ENCODE data around the gene SLC27A5.
"Not testable (repeated sequence)": the region's sequence is repeated elsewhere in the genome, so short reads cannot be mapped to it uniquely, and the experiment has no call there.

The SLC27A5 gene

GRCh38 chr19:58514564-58515022, 2.8 kb upstream of the SLC27A5 start:
- H3K4me3 ChIP-seq (replicated peaks; ENCODE audit: low read depth, low read length), result peak overlapping the region; percentile 31
- DNase-seq (ENCODE audit: extremely low read depth, low read depth), result no peak
- TF ChIP-seq, protein P1, sequence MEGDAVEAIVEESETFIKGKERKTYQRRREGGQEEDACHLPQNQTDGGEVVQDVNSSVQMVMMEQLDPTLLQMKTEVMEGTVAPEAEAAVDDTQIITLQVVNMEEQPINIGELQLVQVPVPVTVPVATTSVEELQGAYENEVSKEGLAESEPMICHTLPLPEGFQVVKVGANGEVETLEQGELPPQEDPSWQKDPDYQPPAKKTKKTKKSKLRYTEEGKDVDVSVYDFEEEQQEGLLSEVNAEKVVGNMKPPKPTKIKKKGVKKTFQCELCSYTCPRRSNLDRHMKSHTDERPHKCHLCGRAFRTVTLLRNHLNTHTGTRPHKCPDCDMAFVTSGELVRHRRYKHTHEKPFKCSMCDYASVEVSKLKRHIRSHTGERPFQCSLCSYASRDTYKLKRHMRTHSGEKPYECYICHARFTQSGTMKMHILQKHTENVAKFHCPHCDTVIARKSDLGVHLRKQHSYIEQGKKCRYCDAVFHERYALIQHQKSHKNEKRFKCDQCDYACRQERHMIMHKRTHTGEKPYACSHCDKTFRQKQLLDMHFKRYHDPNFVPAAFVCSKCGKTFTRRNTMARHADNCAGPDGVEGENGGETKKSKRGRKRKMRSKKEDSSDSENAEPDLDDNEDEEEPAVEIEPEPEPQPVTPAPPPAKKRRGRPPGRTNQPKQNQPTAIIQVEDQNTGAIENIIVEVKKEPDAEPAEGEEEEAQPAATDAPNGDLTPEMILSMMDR (IDR thresholded peaks at IDR 0.05; ENCODE audit: low read depth, low read length, missing control alignments), result no peak

DNA sequence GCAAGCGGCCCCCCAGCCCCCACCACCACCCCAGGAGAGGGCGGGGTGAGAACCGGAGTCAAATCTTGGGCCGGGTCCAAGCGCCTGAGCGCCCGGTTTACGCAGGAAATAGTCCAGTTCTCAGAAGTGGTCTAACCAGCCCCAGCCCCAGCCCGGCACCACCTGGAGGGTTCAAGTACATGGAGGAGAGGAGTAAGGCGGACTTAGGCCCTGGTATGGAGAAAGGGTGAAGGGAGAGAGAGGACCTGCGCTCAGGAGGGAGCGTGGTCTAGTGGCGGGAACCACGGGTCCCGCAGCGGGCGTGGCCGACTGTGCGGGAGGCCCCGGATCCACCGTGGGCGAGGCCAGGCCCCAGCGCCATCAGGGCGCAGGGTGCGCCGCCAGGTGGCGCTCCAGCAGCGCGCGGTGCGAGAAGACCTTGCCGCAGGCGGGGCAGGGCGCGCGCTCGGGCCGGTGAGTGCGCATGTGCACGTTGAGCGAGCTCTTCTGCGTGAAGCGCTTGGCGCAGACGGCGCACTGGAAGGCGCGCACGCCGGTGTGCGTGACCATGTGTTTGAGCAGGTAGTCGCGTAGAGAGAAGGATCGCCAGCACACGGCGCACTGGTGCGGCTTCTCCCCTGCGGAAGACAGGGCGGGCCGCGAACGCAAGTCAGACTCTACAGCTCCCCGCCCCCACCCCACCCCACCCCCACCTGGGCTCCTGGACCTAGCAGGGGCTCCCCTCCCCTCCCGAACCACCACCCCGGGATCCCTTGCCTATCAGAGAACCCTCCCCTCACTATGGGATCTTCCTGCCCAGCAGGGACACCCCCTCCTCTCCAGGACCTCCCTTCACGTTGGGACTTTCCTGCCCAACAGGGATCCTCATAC, 2.1 kb upstream of the SLC27A5 start:
- H3K4me3 ChIP-seq (replicated peaks; ENCODE audit: low read depth, low read length), result peak overlapping the region; percentile 31
- DNase-seq (ENCODE audit: extremely low read depth, low read depth), result peak; percentile 25

DNA sequence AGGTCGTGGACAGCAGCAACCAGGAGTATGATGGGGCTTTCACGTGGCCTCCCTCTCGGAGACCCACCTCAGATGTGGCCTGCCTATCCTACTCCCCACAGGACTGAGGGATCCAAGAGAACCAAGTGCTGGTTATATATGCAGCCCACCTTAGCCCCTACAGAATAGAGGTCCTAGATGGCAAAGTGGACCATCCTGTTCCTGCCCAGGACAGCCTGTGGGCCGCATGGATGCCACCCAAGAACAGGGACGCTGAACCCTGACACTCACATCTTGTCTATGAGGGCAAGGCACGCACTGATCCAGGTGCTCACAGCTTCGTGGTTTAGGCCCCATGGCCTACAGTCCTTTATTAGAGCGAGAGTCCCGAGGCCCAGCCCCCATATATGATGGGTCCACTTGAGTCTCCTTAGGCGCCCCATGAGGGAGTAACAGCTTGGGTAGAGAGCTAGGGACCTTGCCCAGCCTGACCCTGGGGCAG, 1.5 kb upstream of the SLC27A5 start:
- no peak overlapping the region for H3K4me3 ChIP-seq (replicated peaks; ENCODE audit: low read depth, low read length)
- TF ChIP-seq, protein P1 (IDR thresholded peaks at IDR 0.05; ENCODE audit: low read depth, low read length, missing control alignments), result no peak
- no peak for DNase-seq (ENCODE audit: extremely low read depth, low read depth)

More for the DNA sequence above, 2.1 kb upstream of the SLC27A5 start:
- TF ChIP-seq, protein P1 (IDR thresholded peaks at IDR 0.05; ENCODE audit: low read depth, low read length, missing control alignments), result peak; percentile 64

DNA sequence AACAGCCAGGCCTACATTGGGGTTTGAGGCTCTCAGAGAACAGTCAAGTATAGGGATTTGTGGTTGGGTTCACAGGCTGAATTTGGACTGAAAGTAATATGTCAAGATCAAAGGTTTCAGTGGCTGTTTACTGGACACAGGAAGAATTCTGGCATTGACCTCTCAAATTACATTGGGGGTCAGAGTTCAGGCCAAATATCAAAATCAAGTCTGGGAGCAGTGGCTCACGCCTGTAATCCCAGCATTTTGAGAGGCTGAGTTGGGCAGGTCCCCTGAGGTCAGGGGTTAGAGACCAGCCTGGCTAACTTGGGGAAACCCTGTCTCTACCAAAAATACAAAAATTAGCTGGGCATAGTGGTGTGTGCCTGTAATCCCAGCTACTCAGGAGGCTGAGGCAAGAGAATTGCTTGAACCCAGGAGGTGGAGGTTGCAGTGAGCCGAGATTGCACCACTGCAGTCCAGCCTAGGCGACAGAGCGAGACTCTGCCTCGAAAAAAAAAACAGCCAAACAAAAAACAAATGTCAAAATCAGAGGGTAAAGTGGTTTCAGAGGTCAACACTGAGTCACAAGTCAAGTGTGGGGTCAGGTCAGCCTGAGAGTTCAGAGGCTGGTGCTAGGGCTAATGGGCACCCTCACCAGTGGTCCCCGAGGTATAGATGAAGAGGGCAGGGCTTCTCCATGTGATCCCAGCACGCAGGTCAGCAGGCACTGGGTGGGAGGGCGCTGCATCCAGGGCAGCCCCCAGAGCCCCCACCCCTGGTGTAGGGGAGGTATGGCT, 1.5 kb downstream of the SLC27A5 start:
- TF ChIP-seq, protein P1 (IDR thresholded peaks at IDR 0.05; ENCODE audit: low read depth, low read length, missing control alignments), result no peak
- no peak overlapping the region for H3K4me3 ChIP-seq (replicated peaks; ENCODE audit: low read depth, low read length)
- no peak for DNase-seq (ENCODE audit: extremely low read depth, low read depth)

DNA sequence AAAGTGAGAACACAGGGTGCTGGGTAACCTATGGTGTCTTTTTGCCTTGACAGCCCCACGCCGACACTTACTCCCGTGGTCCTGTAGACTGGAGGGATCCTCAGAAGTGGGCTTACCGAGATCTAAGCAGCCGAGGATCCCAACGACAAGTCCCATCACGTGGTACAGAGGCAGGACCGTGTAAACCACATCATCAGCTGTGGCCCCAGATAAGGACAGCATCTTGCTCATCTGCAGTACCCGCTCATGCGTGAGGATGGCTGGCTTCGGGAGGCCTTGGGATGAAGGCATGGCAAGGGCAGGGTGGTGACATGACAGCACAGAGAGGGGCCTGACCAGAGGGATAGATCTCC, 2.1 kb downstream of the SLC27A5 start:
- DNase-seq (ENCODE audit: extremely low read depth, low read depth), result no peak
- TF ChIP-seq, protein P1 (IDR thresholded peaks at IDR 0.05; ENCODE audit: low read depth, low read length, missing control alignments), result no peak
- H3K4me3 ChIP-seq (replicated peaks; ENCODE audit: low read depth, low read length), result no peak overlapping the region

- DNase-seq (ENCODE audit: extremely low read depth, low read depth); H3K4me3 ChIP-seq (replicated peaks; ENCODE audit: low read depth, low read length): not testable (repeated sequence)
Observed at GRCh38 chr19:58507602-58508223, 4.1 kb downstream of the SLC27A5 start.

Data from HFF-Myc (cell line).